GM19397 (cell line): Measurements from ENCODE around the gene CCDC47.
"Not testable (repeated sequence)": the region's sequence is repeated elsewhere in the genome, so short reads cannot be mapped to it uniquely, and the experiment has no call there.

Experiments used
- ATAC-seq: cut with Tn5 transposase; IDR thresholded peaks from one replicate; pipeline ENCODE4 v1.9.1; 2021; ENCODE audit warnings: mild to moderate bottlenecking, moderate library complexity; ENCODE audit not compliant: unreplicated experiment

The CCDC47 gene, protein sequence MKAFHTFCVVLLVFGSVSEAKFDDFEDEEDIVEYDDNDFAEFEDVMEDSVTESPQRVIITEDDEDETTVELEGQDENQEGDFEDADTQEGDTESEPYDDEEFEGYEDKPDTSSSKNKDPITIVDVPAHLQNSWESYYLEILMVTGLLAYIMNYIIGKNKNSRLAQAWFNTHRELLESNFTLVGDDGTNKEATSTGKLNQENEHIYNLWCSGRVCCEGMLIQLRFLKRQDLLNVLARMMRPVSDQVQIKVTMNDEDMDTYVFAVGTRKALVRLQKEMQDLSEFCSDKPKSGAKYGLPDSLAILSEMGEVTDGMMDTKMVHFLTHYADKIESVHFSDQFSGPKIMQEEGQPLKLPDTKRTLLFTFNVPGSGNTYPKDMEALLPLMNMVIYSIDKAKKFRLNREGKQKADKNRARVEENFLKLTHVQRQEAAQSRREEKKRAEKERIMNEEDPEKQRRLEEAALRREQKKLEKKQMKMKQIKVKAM

GRCh38 chr17:63773272-63774140, at the start of gene CCDC47:
Gene CCDC47 (minus strand): TSS chr17:63773597. CDS start chr17:63766175, 7,422 bp downstream.
- peak; percentile 80 for ATAC-seq

DNA sequence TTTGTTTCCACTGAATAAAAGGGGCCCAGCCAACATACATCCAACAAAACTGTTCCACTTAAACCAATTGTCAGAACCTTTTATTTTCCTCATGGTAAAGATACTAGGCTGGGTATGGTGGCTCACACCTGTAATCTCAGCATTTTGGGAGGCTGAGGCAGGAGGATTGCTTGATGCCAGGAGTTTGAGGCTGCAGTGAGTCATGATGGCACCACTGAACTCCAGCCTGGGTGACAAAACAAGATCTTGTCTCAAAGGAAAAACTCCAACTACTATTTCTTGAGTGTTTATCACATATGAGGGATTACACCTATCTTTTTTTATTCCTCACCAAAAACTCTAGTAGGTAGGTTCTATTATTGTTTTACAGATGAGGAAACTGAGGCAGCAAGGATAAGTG, 49.1 kb upstream of the CCDC47 start:
- ATAC-seq: no peak

- no peak for ATAC-seq
These were observed 48.4 kb upstream of the CCDC47 start for GRCh38 chr17:63821804-63822203.

DNA sequence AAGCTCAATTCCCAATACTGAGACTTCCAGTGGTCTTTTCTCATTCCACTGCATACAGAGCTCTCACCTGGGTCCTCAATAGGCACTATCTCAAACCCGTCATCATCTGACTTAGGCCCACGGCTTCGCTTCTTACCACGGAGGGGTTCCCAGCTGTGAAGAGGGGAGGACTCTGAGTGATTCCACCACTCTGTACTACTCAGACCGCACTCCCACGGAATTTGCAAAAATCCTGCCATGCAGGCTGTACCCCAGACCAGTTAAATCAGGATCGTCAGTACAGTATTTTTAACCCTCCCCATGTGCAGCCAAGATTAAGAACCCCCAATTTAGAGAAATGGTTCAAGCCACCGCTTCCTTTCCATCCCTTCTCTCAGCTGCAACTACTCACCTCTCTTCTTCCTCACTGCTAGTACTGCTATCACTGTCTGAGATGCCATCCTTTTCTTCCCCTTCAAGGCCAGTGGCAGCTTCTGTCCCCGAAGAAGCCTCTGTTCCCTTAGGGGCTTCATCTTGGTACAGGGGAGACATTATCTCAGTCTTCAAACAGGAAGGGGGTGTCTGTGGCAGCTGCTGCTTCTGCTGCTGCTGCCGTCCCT, 47.7 kb upstream of the CCDC47 start:
- ATAC-seq: no peak

GRCh38 chr17:63819585-63820537, 46.5 kb upstream of the CCDC47 start:
- ATAC-seq: no peak

DNA sequence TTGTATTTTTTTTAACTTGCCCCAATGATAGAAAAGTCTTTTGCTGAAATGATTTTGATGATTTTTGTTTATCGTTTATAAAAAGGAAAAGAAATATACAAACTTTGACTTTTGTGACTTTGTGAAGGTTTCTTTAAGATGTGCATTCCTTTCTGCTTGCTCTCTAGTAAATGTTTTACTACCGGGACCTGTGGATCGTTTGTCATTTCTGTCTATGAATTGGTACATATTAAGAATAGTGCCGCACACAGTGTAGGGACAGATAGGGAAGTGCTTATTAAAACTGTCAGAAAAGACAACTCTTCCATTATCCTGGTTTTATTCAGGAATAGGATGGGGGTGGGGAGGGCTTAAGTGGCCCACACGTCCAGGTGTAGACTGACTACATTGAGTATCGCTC, 45.7 kb upstream of the CCDC47 start:
- no peak for ATAC-seq

DNA sequence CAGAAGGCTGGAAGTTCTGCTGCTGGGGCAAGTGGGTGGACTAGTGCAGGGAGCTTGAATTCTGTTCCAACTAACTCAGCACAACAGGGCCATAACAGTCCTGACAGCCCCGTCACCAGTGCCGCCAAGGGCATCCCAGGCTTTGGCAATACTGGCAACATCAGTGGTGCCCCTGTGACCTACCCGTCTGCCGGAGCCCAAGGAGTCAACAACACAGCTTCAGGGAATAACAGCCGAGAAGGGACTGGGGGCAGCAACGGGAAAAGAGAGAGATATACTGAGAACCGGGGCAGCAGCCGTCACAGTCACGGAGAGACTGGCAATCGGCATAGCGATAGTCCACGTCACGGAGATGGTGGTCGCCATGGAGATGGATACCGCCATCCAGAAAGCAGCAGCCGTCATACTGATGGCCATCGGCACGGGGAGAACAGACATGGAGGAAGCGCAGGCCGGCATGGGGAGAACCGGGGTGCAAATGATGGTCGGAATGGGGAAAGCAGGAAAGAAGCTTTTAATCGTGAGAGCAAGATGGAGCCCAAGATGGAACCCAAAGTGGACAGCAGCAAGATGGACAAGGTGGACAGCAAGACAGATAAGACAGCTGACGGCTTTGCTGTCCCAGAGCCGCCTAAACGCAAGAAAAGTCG, 44.5 kb upstream of the CCDC47 start:
- ATAC-seq: no peak

DNA sequence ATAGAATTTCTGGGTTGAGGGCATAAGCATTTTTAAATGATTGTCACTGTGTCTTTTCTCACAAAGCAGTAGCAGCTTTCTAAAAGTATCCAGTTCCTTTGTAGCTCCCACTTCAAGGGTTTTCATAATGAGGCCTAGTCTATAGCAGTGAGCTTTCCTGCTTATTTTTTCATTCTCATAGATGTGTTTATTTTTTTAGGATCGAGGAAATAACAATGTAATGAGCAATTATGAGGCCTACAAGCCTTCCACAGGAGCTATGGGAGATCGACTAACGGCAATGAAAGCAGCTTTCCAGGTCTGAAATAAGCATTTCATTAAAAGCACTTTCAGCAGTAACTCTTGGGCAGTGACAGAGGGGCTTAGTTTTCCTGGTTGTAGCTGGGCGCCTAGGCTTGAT, 43.3 kb upstream of the CCDC47 start:
- ATAC-seq: no peak

GRCh38 chr17:63816123-63816522, 42.7 kb upstream of the CCDC47 start:
- ATAC-seq: no peak

DNA sequence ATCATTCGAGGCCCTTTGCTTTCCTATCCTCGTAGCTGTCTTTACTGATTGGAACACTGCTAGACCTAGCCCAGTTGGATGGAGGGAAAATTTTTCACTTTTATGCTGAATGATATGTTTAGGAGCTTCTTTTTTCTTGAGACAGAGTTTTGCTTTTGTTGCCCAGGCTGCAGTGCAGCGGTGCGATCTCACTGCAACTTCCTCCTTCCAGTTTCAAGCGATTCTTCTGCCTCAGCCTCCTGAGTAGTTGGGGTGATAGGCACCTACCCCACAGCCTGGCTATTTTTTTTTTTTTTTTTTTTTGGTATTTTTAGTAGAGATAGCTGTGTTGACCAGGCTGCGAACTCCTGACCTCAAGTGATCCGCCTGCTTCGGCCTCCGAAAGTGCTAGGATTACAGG, 36.6 kb upstream of the CCDC47 start:
- no peak for ATAC-seq

DNA sequence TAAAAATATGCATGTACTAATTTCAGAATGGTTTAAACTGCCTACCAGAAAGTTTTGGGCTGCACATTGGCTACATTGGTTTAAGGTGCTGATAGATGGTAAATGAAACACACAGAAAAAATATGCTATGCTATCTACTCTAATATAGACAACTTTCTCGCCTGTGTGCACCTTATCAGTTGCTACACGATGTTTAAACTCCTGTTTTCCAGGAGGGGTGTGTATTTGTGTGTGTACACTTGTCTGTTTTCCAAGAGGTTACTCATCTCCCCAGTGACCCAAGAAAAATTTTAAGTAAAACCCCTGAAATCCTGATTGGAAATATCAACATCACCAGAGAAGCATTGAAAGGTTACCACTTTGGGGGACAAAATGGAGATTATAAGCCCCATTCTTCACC, 32.2 kb upstream of the CCDC47 start:
- no peak for ATAC-seq

GRCh38 chr17:63804328-63804727, 30.9 kb upstream of the CCDC47 start:
- ATAC-seq: no peak

- ATAC-seq: no peak
These were observed 27.4 kb upstream of the CCDC47 start for GRCh38 chr17:63800783-63801182.

DNA sequence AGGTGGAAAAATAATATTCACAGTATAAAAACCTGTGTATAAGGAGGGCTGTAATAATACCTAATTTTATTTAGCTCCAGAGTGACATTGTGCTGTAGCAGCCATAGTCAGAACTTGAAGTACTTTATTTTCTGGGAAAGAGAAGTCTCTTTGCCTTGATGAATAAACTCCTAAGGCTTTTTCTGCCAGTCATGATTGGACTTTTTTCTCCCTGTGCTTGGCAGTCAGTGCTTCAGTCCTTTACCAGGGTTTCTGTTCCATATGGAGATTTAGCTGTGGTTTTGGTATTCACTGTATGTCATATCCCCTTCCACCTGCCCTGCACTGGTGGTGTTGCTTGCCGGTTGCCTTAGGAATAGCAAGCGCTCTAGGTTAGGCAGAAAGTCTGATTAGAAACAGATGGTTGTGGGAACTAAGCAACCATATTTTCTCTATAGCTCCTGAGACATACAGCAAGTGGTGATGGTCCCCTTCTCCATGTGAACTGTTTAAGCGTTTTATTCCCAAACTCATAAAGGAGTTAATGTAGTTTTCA, 25.2 kb upstream of the CCDC47 start:
- ATAC-seq: no peak

DNA sequence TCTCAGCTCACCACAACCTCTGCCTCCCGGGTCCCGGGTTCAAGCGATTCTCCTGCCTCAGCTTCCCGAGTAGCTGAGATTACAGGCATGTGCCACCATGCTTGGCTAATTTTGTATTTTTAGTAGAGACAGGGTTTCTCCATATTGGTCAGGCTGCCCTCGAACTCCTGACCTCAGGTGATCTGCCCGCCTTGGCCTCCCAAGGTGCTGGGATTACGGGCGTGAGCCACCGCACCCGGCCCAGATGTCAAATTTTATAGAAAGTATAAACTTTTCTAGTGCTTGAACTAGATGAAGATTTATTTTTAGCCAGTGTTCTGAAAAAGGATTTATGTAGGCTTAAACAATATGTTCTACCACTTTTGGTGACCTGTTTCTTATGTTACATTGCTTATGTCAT, 23.0 kb upstream of the CCDC47 start:
- not testable (repeated sequence) for ATAC-seq

DNA sequence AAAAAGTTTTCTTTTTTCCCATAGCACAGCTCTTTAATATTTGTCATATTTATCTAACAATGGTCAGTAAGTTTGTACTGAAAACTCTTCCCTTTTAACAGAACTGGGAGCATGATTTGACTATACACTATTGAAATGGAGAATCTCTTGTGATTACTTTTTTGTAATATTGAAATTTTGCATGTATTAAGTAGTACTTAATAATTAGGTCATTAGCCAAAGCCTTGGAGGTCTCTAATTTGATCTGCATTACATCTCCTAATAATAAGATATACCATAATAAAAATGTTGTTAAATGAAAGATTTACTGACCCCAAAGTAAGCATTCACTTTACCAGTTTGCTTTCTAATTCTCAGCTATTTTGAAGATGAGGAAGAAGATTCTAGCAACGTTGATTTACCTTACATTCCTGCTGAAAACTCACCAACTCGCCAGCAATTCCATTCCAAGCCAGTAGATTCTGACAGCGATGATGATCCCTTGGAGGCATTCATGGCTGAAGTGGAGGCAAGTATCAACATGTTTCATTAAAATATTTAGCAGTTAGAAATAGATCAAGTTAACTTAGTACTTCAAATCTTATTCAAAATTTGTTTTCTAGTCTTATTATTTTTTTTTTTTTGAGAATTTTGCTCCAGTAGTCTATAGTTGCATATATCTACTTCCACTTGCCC, 18.8 kb upstream of the CCDC47 start:
- ATAC-seq: no peak

- ATAC-seq: no peak
These were observed 16.7 kb upstream of the CCDC47 start for GRCh38 chr17:63790057-63790456.

DNA sequence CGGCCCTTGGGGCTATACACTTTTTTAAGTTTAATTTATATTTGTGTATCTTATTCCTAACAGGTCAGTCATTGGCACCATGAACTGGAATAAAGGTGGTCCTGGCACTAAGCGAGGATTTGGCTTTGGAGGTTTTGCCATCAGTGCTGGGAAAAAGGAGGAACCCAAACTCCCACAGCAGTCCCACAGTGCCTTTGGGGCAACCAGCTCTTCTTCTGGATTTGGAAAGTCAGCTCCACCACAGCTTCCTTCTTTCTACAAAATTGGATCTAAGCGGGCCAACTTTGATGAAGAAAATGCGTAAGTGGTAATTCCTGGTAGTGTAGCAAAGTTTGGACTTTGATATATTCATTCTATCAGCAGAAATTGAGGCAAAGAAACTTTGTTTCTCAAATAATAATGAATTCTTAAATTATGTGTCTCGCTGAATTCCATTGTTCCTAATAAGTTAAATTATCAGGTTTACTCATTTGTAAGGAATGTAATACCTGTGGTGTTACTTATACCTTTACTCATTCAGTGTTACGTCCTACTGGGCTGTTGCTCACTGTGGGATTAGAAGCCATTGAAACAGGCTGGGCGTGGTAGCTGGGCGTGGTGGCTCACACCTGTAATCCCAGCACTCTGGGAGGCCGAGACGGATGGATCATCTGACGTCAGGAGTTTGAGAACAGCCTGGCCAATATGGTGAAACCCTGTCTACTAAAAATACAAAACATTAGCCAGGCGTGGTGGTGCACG, 13.7 kb upstream of the CCDC47 start:
- no peak for ATAC-seq
